Measurements from ENCODE around the gene CCDC142. TPM values are rescaled to one million over a fixed set of nuclear protein-coding genes. Genes with fewer than 3 reads are reported as not detected.

The CCDC142 gene
- total RNA-seq, 2 experiments from 2014 or later, result 10.2 to 12.4 TPM

- Histone ChIP-seq H3K27me3 (ENCODE audit: control insufficient read depth in 1 of 2, insufficient read depth in 2 of 2, low read length in 2 of 2) (no peaks in the 10 kb centered on the region), H3K36me3 (ENCODE audit: insufficient read depth, low read length) (peaks cover 13% of the 10 kb centered on the region), H3K27ac (ENCODE audit: low read depth in 1 of 2, low read length in 2 of 2) (peak overlapping the region; percentile 100), H3K9me3 (ENCODE audit: control insufficient read depth in 1 of 2, insufficient read depth in 1 of 2, low read length in 2 of 2) (no peaks in the 10 kb centered on the region), H3K4me1 (ENCODE audit: insufficient read depth, low read length) (peaks cover 54% of the 10 kb centered on the region), H3K4me3 (ENCODE audit: low read length) (peak overlapping the region; percentile 96)
- intact Hi-C loops (cut with DNase I, micrococcal nuclease), result loop anchor here (2.0 to 10.0 kb wide), 3 partner anchors 52 to 1222 kb away; partner anchors contain the start of genes CCT7 (in 2 of the 2), PRADC1 (in 2 of the 2) and TPRKB (in 1 of the 2)
- Mint-ChIP-seq H3K27ac (peak overlapping the region; percentile 98), H3K4me3 (peak overlapping the region; percentile 95), H3K9me3 (no peaks in the 10 kb centered on the region), H3K4me1 (ENCODE audit: low read depth) (peaks cover 69% of the 10 kb centered on the region), H3K36me3 (ENCODE audit: low read depth) (peaks cover 30% of the 10 kb centered on the region), H3K27me3 (no peaks in the 10 kb centered on the region)
- ATAC-seq (ENCODE audit: poor library complexity) (peak; percentile 9), DNase-seq (no peak)
- TF ChIP-seq CTCF (IDR thresholded peaks at IDR 0.05), result no peak
- ChIA-PET POLR2A (interaction anchor here (0.8 to 6.5 kb wide), 17 partner anchors 13 to 1223 kb away, joined by 3 to 225 read pairs (median 6); partner anchors contain the start of genes AUP1, C2orf81, CCDC142 and CCT7), CTCF (interaction anchor here (1.1 to 6.2 kb wide), 4 partner anchors 17 to 66 kb away, joined by 3 to 61 read pairs (median 6); partner anchors contain the start of genes CCDC142 and TTC31)
These were observed 25.7 kb downstream of the CCDC142 start for GRCh38 chr2:74457129-74457548.

- ChIA-PET POLR2A (interaction anchor here (0.6 to 6.5 kb wide), 17 partner anchors 10 to 718 kb away, joined by 3 to 225 read pairs (median 5); partner anchors contain the start of genes AUP1, C2orf81, CCDC142 and DQX1), CTCF (interaction anchor here (0.6 to 6.2 kb wide), 9 partner anchors 11 to 631 kb away, joined by 3 to 61 read pairs (median 4); partner anchors contain the start of genes C2orf81, CCDC142, MOGS and MRPL53)
- intact Hi-C loops (cut with DNase I, micrococcal nuclease), result loop anchor here (1.0 to 10.0 kb wide), 8 partner anchors 17 to 1220 kb away; partner anchors contain the start of genes C2orf81 (in 2 of the 2), CCDC142 (in 2 of the 2), CCT7 (in 2 of the 2) and PRADC1 (in 2 of the 2)
- H3K9me3 Mint-ChIP-seq, result no peaks in the 10 kb centered on the region
- Histone ChIP-seq H3K9me3 (ENCODE audit: control insufficient read depth in 1 of 2, insufficient read depth in 1 of 2, low read length in 2 of 2) (no peaks in the 10 kb centered on the region), H3K4me1 (ENCODE audit: insufficient read depth, low read length) (peaks cover 57% of the 10 kb centered on the region), H3K4me3 (ENCODE audit: low read length) (peak within 1 kb of the TSS; percentile 89), H3K27ac (ENCODE audit: low read depth in 1 of 2, low read length in 2 of 2) (peak within 1 kb of the TSS; percentile 65 to 71), H3K36me3 (ENCODE audit: insufficient read depth, low read length) (no peaks in the 10 kb centered on the region), H3K27me3 (ENCODE audit: control insufficient read depth in 1 of 2, insufficient read depth in 2 of 2, low read length in 2 of 2) (no peaks in the 10 kb centered on the region)
- DNase-seq (peak; percentile 94 to 99 (median 96)), ATAC-seq (ENCODE audit: poor library complexity) (peak; percentile 37)
- no peak for TF ChIP-seq CTCF (IDR thresholded peaks at IDR 0.05)
- peaks cover 30% of the 10 kb centered on the region for H3K36me3 Mint-ChIP-seq (ENCODE audit: low read depth)
- H3K4me3 Mint-ChIP-seq, result peak within 1 kb of the TSS; percentile 95
- peak within 1 kb of the TSS; percentile 98 for H3K27ac Mint-ChIP-seq
- peaks cover 67% of the 10 kb centered on the region for H3K4me1 Mint-ChIP-seq (ENCODE audit: low read depth)
- H3K27me3 Mint-ChIP-seq, result no peaks in the 10 kb centered on the region
These were observed 27.9 kb downstream of the CCDC142 start, which contains the start of gene INO80B for GRCh38 chr2:74454654-74455511. Gene INO80B, plus strand, starts transcription at chr2:74455087. Its CDS starts 30 bp downstream, at chr2:74455117.

- H3K4me3 Mint-ChIP-seq, result no peak overlapping the region
- Histone ChIP-seq H3K27me3 (ENCODE audit: control insufficient read depth in 1 of 2, insufficient read depth in 2 of 2, low read length in 2 of 2) (no peaks in the 10 kb centered on the region), H3K9me3 (ENCODE audit: control insufficient read depth in 1 of 2, insufficient read depth in 1 of 2, low read length in 2 of 2) (no peaks in the 10 kb centered on the region), H3K27ac (ENCODE audit: low read depth in 1 of 2, low read length in 2 of 2) (no peak overlapping the region), H3K36me3 (ENCODE audit: insufficient read depth, low read length) (no peaks in the 10 kb centered on the region), H3K4me3 (ENCODE audit: low read length) (no peak overlapping the region), H3K4me1 (ENCODE audit: insufficient read depth, low read length) (peaks cover 27% of the 10 kb centered on the region)
- ChIA-PET POLR2A (no interaction called here), CTCF (no interaction called here)
- TF ChIP-seq CTCF (IDR thresholded peaks at IDR 0.05), result no peak
- no peaks in the 10 kb centered on the region for H3K27me3 Mint-ChIP-seq
- H3K4me1 Mint-ChIP-seq (ENCODE audit: low read depth), result peaks cover 27% of the 10 kb centered on the region
- ATAC-seq (ENCODE audit: poor library complexity) (no peak), DNase-seq (no peak)
- H3K36me3 Mint-ChIP-seq (ENCODE audit: low read depth), result peaks cover 9% of the 10 kb centered on the region
- H3K27ac Mint-ChIP-seq, result no peak overlapping the region
- intact Hi-C loops (cut with DNase I, micrococcal nuclease), result loop anchor here (5.0 to 10.0 kb wide), 2 partner anchors 198 to 1216 kb away; partner anchors contain the start of genes CCT7 (in 2 of the 2) and PRADC1 (in 2 of the 2)
- no peaks in the 10 kb centered on the region for H3K9me3 Mint-ChIP-seq
These were observed 32.1 kb downstream of the CCDC142 start for GRCh38 chr2:74450570-74451190.

All from CD4-positive, alpha-beta T cell (primary cell).